AG08395 (cell line): ENCODE measurements around the gene PRRC2B.

Experiments
- DNase-seq: peaks from one replicate; pipeline ENCODE4 v3.0.0; 2012; ENCODE audit warnings: mixed read lengths, low spot score

The PRRC2B gene

GRCh38 chr9:131518553-131518952 is 124.7 kb downstream of the PRRC2B start:
- DNase-seq, result no peak

GRCh38 chr9:131520503-131520902 is 126.6 kb downstream of the PRRC2B start:
- no peak for DNase-seq

GRCh38 chr9:131521203-131521602 is 127.3 kb downstream of the PRRC2B start:
- no peak for DNase-seq

- DNase-seq, result no peak
Measured at GRCh38 chr9:131521822-131522221, 127.9 kb downstream of the PRRC2B start.

- no peak for DNase-seq
Measured at GRCh38 chr9:131522257-131523085, 128.6 kb downstream of the PRRC2B start.

- no peak for DNase-seq
Measured at GRCh38 chr9:131523086-131523388, 129.2 kb downstream of the PRRC2B start.

- DNase-seq, result no peak
Measured at GRCh38 chr9:131523451-131524435, 129.9 kb downstream of the PRRC2B start.

GRCh38 chr9:131524665-131525315 is 130.9 kb downstream of the PRRC2B start:
- no peak for DNase-seq

- no peak for DNase-seq
Measured at GRCh38 chr9:131525643-131526565, 132.0 kb downstream of the PRRC2B start.

GRCh38 chr9:131528186-131528585 is 134.3 kb downstream of the PRRC2B start:
- DNase-seq, result no peak

- DNase-seq, result no peak
Measured at GRCh38 chr9:131528886-131529505, 135.1 kb downstream of the PRRC2B start.

- no peak for DNase-seq
Measured at GRCh38 chr9:131529597-131530545, 136.0 kb downstream of the PRRC2B start.

- DNase-seq, result peak; percentile 57
Measured at GRCh38 chr9:131530546-131530919, 136.6 kb downstream of the PRRC2B start.

- peak; percentile 100 for DNase-seq
Measured at GRCh38 chr9:131530920-131531832, 137.3 kb downstream of the PRRC2B start, which contains the start of gene UCK1. TSS of gene UCK1 (minus strand) at chr9:131531263. CDS start at chr9:131531174, 89 bp downstream.

- no peak for DNase-seq
Measured at GRCh38 chr9:131534721-131535237, 140.9 kb downstream of the PRRC2B start.

GRCh38 chr9:131537946-131538345 is 144.1 kb downstream of the PRRC2B start:
- DNase-seq, result no peak

- no peak for DNase-seq
Measured at GRCh38 chr9:131539223-131539923, 145.5 kb downstream of the PRRC2B start.

GRCh38 chr9:131543141-131543540 is 149.3 kb downstream of the PRRC2B start:
- DNase-seq, result no peak
